Heart right ventricle (tissue), 16 donors: ENCODE results near the gene TMEM98. TPM values are rescaled to one million over a fixed set of nuclear protein-coding genes. Genes with fewer than 3 reads are reported as not detected.
"Not testable (repeated sequence)": the region's sequence is repeated elsewhere in the genome, so short reads cannot be mapped to it uniquely, and the experiment has no call there.

ENCODE experiments used
- ATAC-seq, 8 donors: fragments of 200-7000 bp; cut with Tn5 transposase; one replicate each; pipeline ENCODE4 v1.9.1; 2020; ENCODE audit warnings: mild to moderate bottlenecking in 8 of 8, moderate library complexity in 8 of 8, moderate number of reproducible peaks in 1 of 8
- DNase-seq, 2 donors: peaks; one replicate each; pipeline ENCODE4 v3.0.0-alpha.2; 2020
- H3K27ac ChIP-seq, 10 donors: fragments of 200-600 bp; sonication (generic) in 2 of 10; one replicate each; pipeline versions ENCODE4 v1.5.0 to v1.8.0; 2020 to 2022; ENCODE audit warnings: mild to moderate bottlenecking in 3 of 10
- H3K27me3 ChIP-seq, 7 donors: fragments of 200-600 bp; one replicate each; pipeline ENCODE4 v1.8.0; 2021 to 2022; ENCODE audit warnings: mild to moderate bottlenecking in 2 of 7
- H3K36me3 ChIP-seq, 9 donors: fragments of 200-600 bp; sonication (generic) in 1 of 9; one replicate each; pipeline versions ENCODE4 v1.5.0 to v1.8.0; 2020 to 2022; ENCODE audit warnings: mild to moderate bottlenecking in 2 of 9
- H3K4me1 ChIP-seq, 9 donors: fragments of 200-600 bp; sonication (generic) in 1 of 9; one replicate each; pipeline versions ENCODE4 v1.5.0 to v1.8.0; 2020 to 2022; ENCODE audit warnings: mild to moderate bottlenecking in 4 of 9
- H3K4me3 ChIP-seq, 10 donors: fragments of 200-600 bp; sonication (generic) in 2 of 10; one replicate each; pipeline versions ENCODE4 v1.5.0 to v1.8.0; 2020 to 2022; ENCODE audit warnings: mild to moderate bottlenecking in 7 of 10, moderate library complexity in 2 of 10
- H3K9me3 ChIP-seq, 11 donors: fragments of 200-600 bp in 10 of 11; sonication (generic) in 2 of 11; one replicate each; pipeline versions ENCODE4 v1.5.0 to v1.8.0; 2013 to 2022; ENCODE audit warnings: mild to moderate bottlenecking in 2 of 11, control low read depth in 1 of 11, moderate library complexity in 1 of 11
- WGBS, 2 donors: extraction: QIAGEN DNeasy Blood & Tissue Kit; methylation state at CpG; one replicate each; pipeline ENCODE4 v1.1.7; 2013; ENCODE audit warnings: inconsistent platforms in 1 of 2; 5-methylcytosine and 5-hydroxymethylcytosine counted together
- intact Hi-C, 10 donors: fragments of 100-400 bp; cut with DNase I; formaldehyde crosslinking; loops; one replicate each; pipeline versions ENCODE4 v1.11.1 to v1.14.2; 2022
- polyA plus RNA-seq, 2 donors: library from polyadenylated mRNA; stranded (reverse); fragments of 200-250 nt; gene quantifications; one replicate each; pipeline ENCODE4 v1.2.3, GENCODE V29; 2013
- total RNA-seq, 10 donors: library from RNA; stranded (reverse); fragmentation: NEBNext Ultra II Directional in 3 of 10; extraction: Animal tissue kit (Norgen Biotek cat#: 25700) in 3 of 10; gene quantifications; one replicate each; pipeline versions ENCODE4 v1.2.1 to v1.2.4, GENCODE V29; 2021 to 2023
- TF ChIP-seq, protein P1 (sequence below), 9 donors: fragments of 200-600 bp; sonication (generic) in 2 of 9; IDR thresholded peaks; one replicate each; pipeline versions ENCODE4 v1.5.0 to v1.8.0; 2021 to 2022; ENCODE audit warnings: antibody characterized with exemption in 9 of 9, mild to moderate bottlenecking in 5 of 9, moderate library complexity in 1 of 9
- donor health status: Arrhythmogenic right ventricular cardiomyopathy.
- donor health status: ischemic (EF 13 %, LVEDD 7.1; RV severe dilation, severe dysfunction).
- donor health status: healthy with polysubstance abuse.
- donor health status: DM: no; HTN: yes; CAD: no.
- donor health status: DM: no; HTN: no; CAD: no.
- donor health status: ischemic (EF 25% LVEDD 6.9; RV normal size, moderate dysfunction).
- donor health status: ischemic (EF 25% LVEDD 5.7; RV mildly dilated, moderate dysfunction).
- donor health status: healthy.
- donor health status: DM: yes; HTN: yes; CAD: no.
- donor health status: Ischemic cardiomyopathy.
- donor health status: ischemic (EF 35%, LVEDD 5.7; RV mildly dilated, moderate dysfunction).
- donor health status: nonischemic (EF 11% LVEDD 7.7; RV severe dilation, severe dysfunction).
- donor health status: DM: yes; HTN: yes; CAD: no.
- donor health status: PGD.
- donor health status: ischemic (EF 29% LVEDD 5.4; RV normal size, mild dysfunction).
- donor health status: nonischemic (EF 23%, LVEDD 6.1; RV moderate dilation, normal function).

TMEM98 gene
- total and polyA plus RNA-seq, 12 donors, result 5.2 to 19.5 (median 9.9) TPM

DNA sequence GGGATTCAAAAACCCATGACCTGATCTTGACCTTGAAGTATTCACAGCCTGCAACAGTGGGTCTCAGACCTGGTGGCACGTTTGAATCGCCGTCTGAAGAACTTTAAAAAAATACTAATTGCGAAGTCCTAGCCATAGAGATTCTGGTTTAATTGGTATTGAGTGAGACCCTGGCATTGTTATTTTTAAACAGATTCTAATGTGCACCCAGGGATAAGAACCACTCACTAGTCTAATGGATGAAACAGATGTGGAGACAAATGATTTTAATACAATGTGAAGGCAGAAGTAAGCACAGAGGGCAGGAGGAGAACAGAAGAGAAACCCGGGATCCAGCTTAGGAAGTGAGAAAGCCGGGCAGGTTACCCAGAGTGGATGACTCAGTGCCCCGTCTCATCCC, 21.2 kb downstream of the TMEM98 start:
- H3K27ac ChIP-seq, result no peak overlapping the region
- DNase-seq, result no peak
- no peaks in the 10 kb centered on the region for H3K36me3 ChIP-seq
- H3K27me3 ChIP-seq, result peaks cover 0 to 7% (median 3%) of the 10 kb centered on the region in 7 donors
- ATAC-seq, result no peak
- no peaks in the 10 kb centered on the region for H3K4me1 ChIP-seq
- intact Hi-C loops, result no loop called here
- WGBS, 2 donors, result 64 to 67% methylated on average over 7 of the region's 7 CpGs
- no peak overlapping the region for H3K4me3 ChIP-seq
- no peaks in the 10 kb centered on the region for H3K9me3 ChIP-seq
- TF ChIP-seq, protein P1, sequence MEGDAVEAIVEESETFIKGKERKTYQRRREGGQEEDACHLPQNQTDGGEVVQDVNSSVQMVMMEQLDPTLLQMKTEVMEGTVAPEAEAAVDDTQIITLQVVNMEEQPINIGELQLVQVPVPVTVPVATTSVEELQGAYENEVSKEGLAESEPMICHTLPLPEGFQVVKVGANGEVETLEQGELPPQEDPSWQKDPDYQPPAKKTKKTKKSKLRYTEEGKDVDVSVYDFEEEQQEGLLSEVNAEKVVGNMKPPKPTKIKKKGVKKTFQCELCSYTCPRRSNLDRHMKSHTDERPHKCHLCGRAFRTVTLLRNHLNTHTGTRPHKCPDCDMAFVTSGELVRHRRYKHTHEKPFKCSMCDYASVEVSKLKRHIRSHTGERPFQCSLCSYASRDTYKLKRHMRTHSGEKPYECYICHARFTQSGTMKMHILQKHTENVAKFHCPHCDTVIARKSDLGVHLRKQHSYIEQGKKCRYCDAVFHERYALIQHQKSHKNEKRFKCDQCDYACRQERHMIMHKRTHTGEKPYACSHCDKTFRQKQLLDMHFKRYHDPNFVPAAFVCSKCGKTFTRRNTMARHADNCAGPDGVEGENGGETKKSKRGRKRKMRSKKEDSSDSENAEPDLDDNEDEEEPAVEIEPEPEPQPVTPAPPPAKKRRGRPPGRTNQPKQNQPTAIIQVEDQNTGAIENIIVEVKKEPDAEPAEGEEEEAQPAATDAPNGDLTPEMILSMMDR (IDR thresholded peaks at IDR 0.05), result no peak

DNA sequence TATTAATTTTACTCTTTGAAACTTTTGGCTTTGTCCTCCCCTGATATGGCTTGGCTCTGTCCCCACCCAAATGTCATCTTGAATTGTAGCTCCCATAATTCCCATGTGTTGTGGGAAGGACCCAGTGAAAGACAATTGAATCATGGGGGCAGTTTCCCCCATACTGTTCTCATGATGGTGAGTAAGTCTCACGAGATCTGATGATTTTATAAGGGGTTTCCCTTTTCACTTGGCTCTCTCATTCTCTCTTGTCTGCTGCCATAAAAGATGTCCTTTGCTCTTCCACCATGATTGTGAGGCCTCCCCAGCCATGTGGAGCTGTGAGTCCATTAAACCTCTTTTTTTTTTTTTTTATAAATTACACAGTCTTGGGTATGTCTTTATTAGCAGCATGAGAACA, 24.5 kb downstream of the TMEM98 start:
- H3K36me3 ChIP-seq, DNase-seq, H3K9me3 ChIP-seq, H3K27ac ChIP-seq, H3K4me1 ChIP-seq, H3K4me3 ChIP-seq, ATAC-seq, intact Hi-C loops: not testable (repeated sequence)
- WGBS, 2 donors, result 65 to 77% methylated on average over 1 of the region's 1 CpG
- H3K27me3 ChIP-seq, result peaks cover 0 to 16% (median 11%) of the 10 kb centered on the region in 7 donors

DNA sequence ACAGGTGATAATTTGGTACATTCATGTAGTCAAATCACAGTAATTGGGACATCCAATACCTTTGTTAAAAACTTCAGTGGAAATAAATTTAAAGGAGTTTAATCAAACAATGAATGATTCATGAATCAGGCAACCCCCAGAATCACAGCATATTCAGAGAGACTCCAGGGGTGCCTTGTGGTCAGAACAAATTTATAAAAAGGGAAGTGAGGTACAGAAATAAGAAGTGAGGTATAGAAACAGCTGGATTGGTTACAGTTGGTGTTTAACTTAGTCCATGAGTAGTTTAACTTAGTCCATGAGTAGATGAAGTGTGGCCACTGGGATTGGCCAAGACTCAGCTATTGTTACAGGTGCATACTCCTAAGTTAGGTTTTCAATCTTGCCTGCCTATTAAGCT, 25.1 kb downstream of the TMEM98 start:
- Histone ChIP-seq H3K36me3 (no peaks in the 10 kb centered on the region), H3K27ac (no peak overlapping the region), H3K4me3 (no peak overlapping the region), H3K9me3 (no peaks in the 10 kb centered on the region), H3K4me1 (no peaks in the 10 kb centered on the region), H3K27me3 (peaks cover 0 to 19% (median 11%) of the 10 kb centered on the region in 7 donors)
- TF ChIP-seq, protein P1 (IDR thresholded peaks at IDR 0.05), result no peak
- no peak for ATAC-seq
- intact Hi-C loops, result no loop called here
- DNase-seq, result no peak

DNA sequence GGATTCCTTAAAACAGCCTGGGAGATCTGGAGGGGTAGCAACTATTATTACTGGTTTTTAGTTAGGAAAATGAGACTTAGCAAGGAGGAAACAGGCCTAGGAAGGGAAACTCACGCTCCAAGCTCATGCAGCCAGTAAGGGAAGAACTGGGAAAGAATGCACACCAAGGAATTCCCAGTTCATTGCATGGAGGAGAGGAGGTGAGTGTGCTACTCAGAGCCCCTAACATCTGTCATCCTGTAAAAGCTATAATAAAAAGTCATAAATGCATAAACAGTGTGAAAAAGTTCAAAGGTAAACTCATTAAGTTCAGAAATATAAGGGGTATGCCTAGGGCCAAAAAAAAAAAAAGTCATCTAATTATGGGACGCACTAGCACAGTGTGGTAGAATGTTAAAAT, 25.9 kb downstream of the TMEM98 start:
- no peaks in the 10 kb centered on the region for H3K36me3 ChIP-seq
- intact Hi-C loops, result no loop called here
- DNase-seq, result no peak
- H3K9me3 ChIP-seq, result no peaks in the 10 kb centered on the region
- no peak overlapping the region for H3K27ac ChIP-seq
- peaks cover 0 to 20% (median 11%) of the 10 kb centered on the region in 7 donors for H3K27me3 ChIP-seq
- no peak for ATAC-seq
- TF ChIP-seq, protein P1 (IDR thresholded peaks at IDR 0.05), result no peak
- no peak overlapping the region for H3K4me3 ChIP-seq
- WGBS, 2 donors, result 93% methylated on average over 2 of the region's 2 CpGs
- no peaks in the 10 kb centered on the region for H3K4me1 ChIP-seq

DNA sequence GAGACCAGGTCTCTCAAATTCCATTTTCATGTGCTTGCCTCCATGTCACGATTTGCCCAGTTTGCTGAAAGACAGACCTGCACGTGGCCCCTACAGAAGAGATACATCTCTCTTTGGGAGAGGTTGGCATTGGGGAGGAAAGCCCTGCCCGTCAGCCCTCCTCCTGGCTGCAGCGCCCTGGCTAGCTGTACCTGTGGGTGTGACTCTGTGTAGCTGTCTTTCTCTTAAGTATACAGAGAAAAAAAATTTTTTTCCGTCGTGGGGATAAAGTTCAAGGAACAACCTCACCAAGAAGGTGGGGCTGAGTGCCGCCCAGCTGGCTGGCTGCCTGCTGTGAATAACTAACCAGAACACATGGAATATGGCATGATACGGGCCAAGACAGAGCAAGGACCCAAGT, 26.5 kb downstream of the TMEM98 start:
- no peaks in the 10 kb centered on the region for H3K4me1 ChIP-seq
- ATAC-seq, result no peak
- WGBS, 2 donors, result 71 to 72% methylated on average over 8 of the region's 8 CpGs
- H3K4me3 ChIP-seq, result no peak overlapping the region
- H3K27ac ChIP-seq, result no peak overlapping the region
- no peak for DNase-seq
- no peaks in the 10 kb centered on the region for H3K9me3 ChIP-seq
- peaks cover 0 to 20% (median 11%) of the 10 kb centered on the region in 7 donors for H3K27me3 ChIP-seq
- no peaks in the 10 kb centered on the region for H3K36me3 ChIP-seq
- TF ChIP-seq, protein P1 (IDR thresholded peaks at IDR 0.05), result no peak
- intact Hi-C loops, result no loop called here
